Mucosa of stomach (tissue), 1 donor: ENCODE results near the gene HECTD1.

Experiments
- H3K27me3 ChIP-seq: one replicate; pipeline ENCODE4 v1.7.0; 2013; ENCODE audit warnings: mild to moderate bottlenecking, low read length; ENCODE audit not compliant: control insufficient read depth, insufficient read depth
- H3K36me3 ChIP-seq: one replicate; pipeline ENCODE4 v1.7.0; 2013; ENCODE audit warnings: low read length; ENCODE audit not compliant: control insufficient read depth, insufficient read depth
- H3K4me1 ChIP-seq: one replicate; pipeline ENCODE4 v1.7.0; 2013; ENCODE audit warnings: mild to moderate bottlenecking, low read length; ENCODE audit not compliant: control insufficient read depth, insufficient read depth
- H3K4me3 ChIP-seq: one replicate; pipeline ENCODE4 v1.7.0; 2013; ENCODE audit warnings: low read length
- H3K9ac ChIP-seq: one replicate; pipeline ENCODE4 v1.7.0; 2013; ENCODE audit warnings: mild to moderate bottlenecking, low read length, moderate library complexity
- H3K9me3 ChIP-seq: one replicate; pipeline ENCODE4 v1.7.0; 2013; ENCODE audit warnings: mild to moderate bottlenecking, low read length, moderate library complexity; ENCODE audit not compliant: control insufficient read depth
- donor health status: Pancreatic carcinoma.

The HECTD1 gene

GRCh38 chr14:31221266-31221665 lies 13.7 kb upstream of the HECTD1 start:
- Histone ChIP-seq H3K4me3 (no peak overlapping the region), H3K36me3 (no peaks in the 10 kb centered on the region), H3K9ac (no peak overlapping the region), H3K9me3 (no peaks in the 10 kb centered on the region), H3K27me3 (no peaks in the 10 kb centered on the region), H3K4me1 (no peaks in the 10 kb centered on the region)

GRCh38 chr14:31219169-31219568 lies 11.6 kb upstream of the HECTD1 start:
- no peaks in the 10 kb centered on the region for H3K27me3 ChIP-seq
- no peaks in the 10 kb centered on the region for H3K36me3 ChIP-seq
- no peak overlapping the region for H3K4me3 ChIP-seq
- no peaks in the 10 kb centered on the region for H3K9me3 ChIP-seq
- no peaks in the 10 kb centered on the region for H3K4me1 ChIP-seq
- H3K9ac ChIP-seq: no peak overlapping the region

- no peak overlapping the region for H3K9ac ChIP-seq
- no peaks in the 10 kb centered on the region for H3K9me3 ChIP-seq
- no peak overlapping the region for H3K4me3 ChIP-seq
- H3K36me3 ChIP-seq: no peaks in the 10 kb centered on the region
- H3K4me1 ChIP-seq: no peaks in the 10 kb centered on the region
- no peaks in the 10 kb centered on the region for H3K27me3 ChIP-seq
These were observed 8.8 kb upstream of the HECTD1 start for GRCh38 chr14:31216359-31216758.

- H3K27me3 ChIP-seq: no peaks in the 10 kb centered on the region
- no peaks in the 10 kb centered on the region for H3K9me3 ChIP-seq
- H3K36me3 ChIP-seq: no peaks in the 10 kb centered on the region
- H3K4me1 ChIP-seq: no peaks in the 10 kb centered on the region
- H3K4me3 ChIP-seq: no peak overlapping the region
- H3K9ac ChIP-seq: no peak overlapping the region
These were observed 5.3 kb upstream of the HECTD1 start for GRCh38 chr14:31212893-31213292.

- no peaks in the 10 kb centered on the region for H3K9me3 ChIP-seq
- no peak overlapping the region for H3K4me3 ChIP-seq
- H3K36me3 ChIP-seq: no peaks in the 10 kb centered on the region
- H3K27me3 ChIP-seq: no peaks in the 10 kb centered on the region
- H3K4me1 ChIP-seq: no peaks in the 10 kb centered on the region
- H3K9ac ChIP-seq: no peak overlapping the region
These were observed 2.0 kb upstream of the HECTD1 start for GRCh38 chr14:31209605-31210004.

- Histone ChIP-seq H3K36me3 (no peaks in the 10 kb centered on the region), H3K4me3 (peak overlapping the region; percentile 74), H3K9me3 (no peaks in the 10 kb centered on the region), H3K4me1 (no peaks in the 10 kb centered on the region), H3K27me3 (no peaks in the 10 kb centered on the region), H3K9ac (peak overlapping the region; percentile 99)
These were observed 1.2 kb upstream of the HECTD1 start for GRCh38 chr14:31208546-31209424.

- Histone ChIP-seq H3K9me3 (no peaks in the 10 kb centered on the region), H3K4me1 (no peaks in the 10 kb centered on the region), H3K36me3 (no peaks in the 10 kb centered on the region), H3K4me3 (peak overlapping the region; percentile 80), H3K9ac (peak overlapping the region; percentile 99), H3K27me3 (no peaks in the 10 kb centered on the region)
These were observed 272 bp downstream of the HECTD1 start for GRCh38 chr14:31207287-31207754.

GRCh38 chr14:31206536-31207286 lies 882 bp downstream of the HECTD1 start:
- Histone ChIP-seq H3K27me3 (no peaks in the 10 kb centered on the region), H3K9ac (peak overlapping the region; percentile 99), H3K9me3 (no peaks in the 10 kb centered on the region), H3K4me1 (no peaks in the 10 kb centered on the region), H3K4me3 (peak overlapping the region; percentile 80), H3K36me3 (no peaks in the 10 kb centered on the region)

- Histone ChIP-seq H3K27me3 (no peaks in the 10 kb centered on the region), H3K4me1 (no peaks in the 10 kb centered on the region), H3K36me3 (peaks cover 2% of the 10 kb centered on the region), H3K4me3 (peak overlapping the region; percentile 80), H3K9me3 (no peaks in the 10 kb centered on the region), H3K9ac (peak overlapping the region; percentile 99)
These were observed 1.7 kb downstream of the HECTD1 start for GRCh38 chr14:31205681-31206535.

GRCh38 chr14:31204593-31205534 lies 2.7 kb downstream of the HECTD1 start:
- peak overlapping the region; percentile 10 for H3K9ac ChIP-seq
- peaks cover 5% of the 10 kb centered on the region for H3K36me3 ChIP-seq
- H3K27me3 ChIP-seq: no peaks in the 10 kb centered on the region
- H3K9me3 ChIP-seq: no peaks in the 10 kb centered on the region
- no peak overlapping the region for H3K4me3 ChIP-seq
- H3K4me1 ChIP-seq: no peaks in the 10 kb centered on the region
